Right atrium auricular region (tissue), 2 donors: ENCODE results near the gene RYR1. TPM values are rescaled to one million over a fixed set of nuclear protein-coding genes. Genes with fewer than 3 reads are reported as not detected.

ENCODE experiments used
- DNase-seq: peaks from one replicate; pipeline ENCODE4 v3.0.0-alpha.2; 2019; ENCODE audit warnings: low spot score
- H3K27ac ChIP-seq, 2 donors: fragments of 200-600 bp; sonication (generic); 1 replicate in 1 of 2; 2 replicates in 1 of 2; pipeline ENCODE4 v1.5.1; 2016 to 2019
- H3K27me3 ChIP-seq, 2 donors: fragments of 200-600 bp; sonication (generic); one replicate each; pipeline versions ENCODE4 v1.5.1 to v1.6.0; 2017 to 2019
- H3K36me3 ChIP-seq: fragments of 200-600 bp; sonication (generic); one replicate; pipeline ENCODE4 v1.5.1; 2016
- H3K4me1 ChIP-seq, 2 donors: fragments of 200-600 bp; sonication (generic); one replicate each; pipeline versions ENCODE4 v1.5.1 to v1.6.0; 2017 to 2019
- H3K4me3 ChIP-seq, 2 donors: fragments of 200-600 bp; sonication (generic); 1 replicate in 1 of 2; 2 replicates in 1 of 2; pipeline ENCODE4 v1.5.1; 2017 to 2019; ENCODE audit warnings: mild to moderate bottlenecking in 1 of 2, moderate library complexity in 1 of 2
- H3K9me3 ChIP-seq, 2 donors: fragments of 200-600 bp; sonication (generic); one replicate each; pipeline ENCODE4 v1.5.1; 2019
- total RNA-seq, 2 donors: library from RNA; depleted of rRNA; stranded (reverse); fragments of >200 nt; gene quantifications; one replicate each; pipeline ENCODE4 v1.1.0, GENCODE V29; 2016
- TF ChIP-seq, protein P1 (sequence below), 2 donors: fragments of 200-600 bp; sonication (generic); IDR thresholded peaks; one replicate each; pipeline ENCODE4 v1.5.1; 2019; ENCODE audit warnings: antibody characterized with exemption in 2 of 2

RYR1 gene
- total RNA-seq, 2 donors from 2014 or later = 0.33 to 1.7 TPM

GRCh38 chr19:38437295-38437694 lies 3.8 kb downstream of the RYR1 start:
- no peak overlapping the region for H3K4me3 ChIP-seq

DNA sequence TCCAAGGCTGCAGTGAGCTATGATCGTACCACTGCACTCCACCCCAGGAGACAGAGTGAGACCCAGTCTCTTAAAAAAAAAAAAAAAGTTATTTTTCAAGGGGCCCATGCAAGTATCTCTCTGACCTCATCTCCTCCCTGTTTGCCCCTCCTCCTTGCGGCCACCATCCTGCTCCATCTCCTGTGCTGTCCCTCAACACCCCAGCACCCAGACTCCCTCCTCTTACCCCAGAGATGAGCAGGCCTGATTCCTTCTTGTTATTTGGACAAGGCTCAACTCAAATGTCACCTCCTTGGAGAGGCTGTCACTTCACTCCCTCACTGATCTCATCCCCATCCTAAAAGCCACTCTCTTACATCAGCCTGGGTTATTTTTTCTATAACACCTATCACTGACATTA lies 4.4 kb downstream of the RYR1 start:
- no peak for DNase-seq
- H3K9me3 ChIP-seq = no peaks in the 10 kb centered on the region
- peaks cover 0 to 8% of the 10 kb centered on the region in 2 donors for H3K4me1 ChIP-seq
- peaks cover 0 to 11% of the 10 kb centered on the region in 2 donors for H3K27me3 ChIP-seq
- H3K36me3 ChIP-seq = no peaks in the 10 kb centered on the region
- TF ChIP-seq, protein P1, sequence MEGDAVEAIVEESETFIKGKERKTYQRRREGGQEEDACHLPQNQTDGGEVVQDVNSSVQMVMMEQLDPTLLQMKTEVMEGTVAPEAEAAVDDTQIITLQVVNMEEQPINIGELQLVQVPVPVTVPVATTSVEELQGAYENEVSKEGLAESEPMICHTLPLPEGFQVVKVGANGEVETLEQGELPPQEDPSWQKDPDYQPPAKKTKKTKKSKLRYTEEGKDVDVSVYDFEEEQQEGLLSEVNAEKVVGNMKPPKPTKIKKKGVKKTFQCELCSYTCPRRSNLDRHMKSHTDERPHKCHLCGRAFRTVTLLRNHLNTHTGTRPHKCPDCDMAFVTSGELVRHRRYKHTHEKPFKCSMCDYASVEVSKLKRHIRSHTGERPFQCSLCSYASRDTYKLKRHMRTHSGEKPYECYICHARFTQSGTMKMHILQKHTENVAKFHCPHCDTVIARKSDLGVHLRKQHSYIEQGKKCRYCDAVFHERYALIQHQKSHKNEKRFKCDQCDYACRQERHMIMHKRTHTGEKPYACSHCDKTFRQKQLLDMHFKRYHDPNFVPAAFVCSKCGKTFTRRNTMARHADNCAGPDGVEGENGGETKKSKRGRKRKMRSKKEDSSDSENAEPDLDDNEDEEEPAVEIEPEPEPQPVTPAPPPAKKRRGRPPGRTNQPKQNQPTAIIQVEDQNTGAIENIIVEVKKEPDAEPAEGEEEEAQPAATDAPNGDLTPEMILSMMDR (IDR thresholded peaks at IDR 0.05) = no peak
- no peak overlapping the region for H3K4me3 ChIP-seq
- H3K27ac ChIP-seq = no peak overlapping the region

More at GRCh38 chr19:38437295-38437694, 3.8 kb downstream of the RYR1 start:
- no peaks in the 10 kb centered on the region for H3K9me3 ChIP-seq
- H3K27me3 ChIP-seq = peaks cover 0 to 11% of the 10 kb centered on the region in 2 donors
- TF ChIP-seq, protein P1 (IDR thresholded peaks at IDR 0.05) = no peak
- no peak overlapping the region for H3K27ac ChIP-seq
- no peak for DNase-seq
- H3K36me3 ChIP-seq = no peaks in the 10 kb centered on the region
- peaks cover 0 to 8% of the 10 kb centered on the region in 2 donors for H3K4me1 ChIP-seq

DNA sequence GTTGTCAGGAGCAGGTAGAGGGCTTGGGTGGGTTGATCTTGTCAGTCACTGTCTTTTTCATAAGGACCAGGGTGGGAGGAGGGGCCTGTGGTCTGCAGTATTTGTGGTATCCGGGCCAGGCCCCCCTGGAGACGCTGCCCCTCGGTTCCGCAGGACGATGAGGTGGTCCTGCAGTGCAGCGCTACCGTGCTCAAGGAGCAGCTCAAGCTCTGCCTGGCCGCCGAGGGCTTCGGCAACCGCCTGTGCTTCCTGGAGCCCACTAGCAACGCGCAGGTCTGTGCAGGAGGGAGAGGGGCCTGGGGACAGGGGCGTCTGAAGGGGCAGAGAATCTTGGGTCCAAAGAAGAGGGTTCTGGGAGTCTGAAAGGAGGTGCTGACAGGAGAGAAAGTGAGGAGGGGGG lies 7.1 kb downstream of the RYR1 start:
- H3K36me3 ChIP-seq = no peaks in the 10 kb centered on the region
- peaks cover 0 to 5% of the 10 kb centered on the region in 2 donors for H3K27me3 ChIP-seq
- no peaks in the 10 kb centered on the region for H3K4me1 ChIP-seq
- no peak for DNase-seq
- H3K27ac ChIP-seq = no peak overlapping the region
- no peaks in the 10 kb centered on the region for H3K9me3 ChIP-seq
- no peak overlapping the region for H3K4me3 ChIP-seq
- TF ChIP-seq, protein P1 (IDR thresholded peaks at IDR 0.05) = no peak

DNA sequence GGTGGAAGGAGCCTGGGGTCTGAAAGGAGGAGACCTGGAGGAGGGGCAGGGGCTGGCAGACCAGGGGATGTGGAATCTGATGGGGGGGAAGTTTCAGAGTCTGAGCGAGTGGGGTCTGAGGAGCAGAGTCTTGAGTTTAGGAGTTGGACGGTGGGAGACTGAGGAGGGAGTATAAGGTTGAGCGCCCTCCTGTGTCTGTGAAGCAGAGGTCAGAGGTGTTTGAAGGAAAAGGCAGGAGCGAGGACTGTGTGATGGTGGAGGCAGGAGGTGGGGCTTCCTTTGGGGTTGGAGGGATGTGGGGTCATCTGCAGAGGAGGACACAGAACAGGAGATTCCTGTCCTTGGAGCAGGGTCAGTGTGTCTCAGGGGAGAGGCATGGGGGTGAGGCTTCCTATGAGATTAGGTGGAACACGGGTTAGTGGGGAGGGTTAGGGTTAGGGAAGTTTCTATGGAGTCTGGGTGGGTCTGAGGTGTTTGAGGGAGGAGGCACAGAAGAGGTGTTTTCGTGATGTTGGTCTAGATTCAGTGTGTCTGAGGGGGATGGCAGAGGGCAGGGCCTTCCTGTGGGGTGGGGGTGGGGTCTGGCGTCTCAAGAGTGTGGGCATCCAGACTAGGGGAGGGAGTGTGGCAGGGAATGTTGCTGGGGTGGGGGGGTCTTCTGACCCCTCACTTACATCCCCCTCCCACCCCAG lies 8.3 kb downstream of the RYR1 start:
- Histone ChIP-seq H3K4me1 (no peaks in the 10 kb centered on the region), H3K9me3 (no peaks in the 10 kb centered on the region), H3K4me3 (no peak overlapping the region), H3K27ac (no peak overlapping the region), H3K36me3 (no peaks in the 10 kb centered on the region), H3K27me3 (no peaks in the 10 kb centered on the region)
- DNase-seq = no peak
- TF ChIP-seq, protein P1 (IDR thresholded peaks at IDR 0.05) = no peak

DNA sequence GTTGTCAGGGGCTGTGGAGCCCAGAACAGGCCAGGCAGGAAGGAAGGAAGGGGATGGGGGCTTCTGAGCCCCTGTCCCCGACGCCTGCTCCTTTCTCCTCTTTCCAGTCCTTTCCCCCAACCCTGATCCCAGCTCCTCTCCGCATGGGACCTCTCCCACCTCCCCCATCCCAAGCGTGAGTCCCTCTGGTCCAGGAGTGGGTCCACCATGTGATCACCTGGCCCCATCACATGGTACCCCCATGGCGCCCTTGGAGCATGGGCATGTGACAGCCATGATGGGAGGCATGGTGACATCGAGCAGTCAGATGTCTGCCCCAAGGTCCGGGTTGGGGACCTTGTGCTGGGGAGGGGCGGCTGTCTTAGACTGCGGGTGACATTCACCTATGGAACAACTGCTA lies 9.2 kb downstream of the RYR1 start:
- H3K27me3 ChIP-seq = no peaks in the 10 kb centered on the region
- H3K36me3 ChIP-seq = no peaks in the 10 kb centered on the region
- H3K27ac ChIP-seq = no peak overlapping the region
- H3K4me1 ChIP-seq = no peaks in the 10 kb centered on the region
- H3K4me3 ChIP-seq = no peak overlapping the region
- no peaks in the 10 kb centered on the region for H3K9me3 ChIP-seq
- TF ChIP-seq, protein P1 (IDR thresholded peaks at IDR 0.05) = no peak
- no peak for DNase-seq
